Panc1 (cell line): ENCODE measurements around the gene FOXO3B.
"Not testable (repeated sequence)": the region's sequence is repeated elsewhere in the genome, so short reads cannot be mapped to it uniquely, and the experiment has no call there.

Experiments used
- TF ChIP-seq, protein P1 (sequence below), 2 experiments: IDR thresholded peaks; 2 replicates each; pipeline ENCODE4 v1.6.1; 2011 to 2012; ENCODE audit warnings: low read depth in 2 of 2, control low read depth in 1 of 2, low read length in 1 of 2, mild to moderate bottlenecking in 1 of 2, moderate library complexity in 1 of 2; ENCODE audit not compliant: insufficient read depth in 1 of 2
- TF ChIP-seq, protein P2 (sequence below): fragments of 450-650 bp; IDR thresholded peaks from 2 replicates; pipeline ENCODE4 v1.5.1; 2017; ENCODE audit warnings: mild to moderate bottlenecking

DNA sequence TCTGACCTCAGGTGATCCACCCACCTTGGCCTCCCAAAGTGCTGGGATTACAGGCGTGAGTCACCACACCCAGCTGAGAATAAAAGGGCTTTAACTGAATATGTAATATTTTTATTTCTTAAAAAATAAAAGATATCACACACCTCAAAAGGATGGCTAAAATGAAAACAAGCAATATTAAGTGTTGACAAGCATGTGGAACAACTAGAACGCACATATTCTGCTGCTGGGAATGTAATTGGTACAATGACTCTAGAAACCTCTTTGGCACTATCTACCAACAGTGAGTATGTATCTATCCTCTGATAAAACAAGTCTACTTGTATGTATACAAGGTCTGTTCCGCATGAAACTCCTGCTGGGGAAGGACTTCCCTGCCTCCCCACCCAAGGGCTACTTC lies 5.2 kb downstream of the FOXO3B start:
- TF ChIP-seq, protein P1, sequence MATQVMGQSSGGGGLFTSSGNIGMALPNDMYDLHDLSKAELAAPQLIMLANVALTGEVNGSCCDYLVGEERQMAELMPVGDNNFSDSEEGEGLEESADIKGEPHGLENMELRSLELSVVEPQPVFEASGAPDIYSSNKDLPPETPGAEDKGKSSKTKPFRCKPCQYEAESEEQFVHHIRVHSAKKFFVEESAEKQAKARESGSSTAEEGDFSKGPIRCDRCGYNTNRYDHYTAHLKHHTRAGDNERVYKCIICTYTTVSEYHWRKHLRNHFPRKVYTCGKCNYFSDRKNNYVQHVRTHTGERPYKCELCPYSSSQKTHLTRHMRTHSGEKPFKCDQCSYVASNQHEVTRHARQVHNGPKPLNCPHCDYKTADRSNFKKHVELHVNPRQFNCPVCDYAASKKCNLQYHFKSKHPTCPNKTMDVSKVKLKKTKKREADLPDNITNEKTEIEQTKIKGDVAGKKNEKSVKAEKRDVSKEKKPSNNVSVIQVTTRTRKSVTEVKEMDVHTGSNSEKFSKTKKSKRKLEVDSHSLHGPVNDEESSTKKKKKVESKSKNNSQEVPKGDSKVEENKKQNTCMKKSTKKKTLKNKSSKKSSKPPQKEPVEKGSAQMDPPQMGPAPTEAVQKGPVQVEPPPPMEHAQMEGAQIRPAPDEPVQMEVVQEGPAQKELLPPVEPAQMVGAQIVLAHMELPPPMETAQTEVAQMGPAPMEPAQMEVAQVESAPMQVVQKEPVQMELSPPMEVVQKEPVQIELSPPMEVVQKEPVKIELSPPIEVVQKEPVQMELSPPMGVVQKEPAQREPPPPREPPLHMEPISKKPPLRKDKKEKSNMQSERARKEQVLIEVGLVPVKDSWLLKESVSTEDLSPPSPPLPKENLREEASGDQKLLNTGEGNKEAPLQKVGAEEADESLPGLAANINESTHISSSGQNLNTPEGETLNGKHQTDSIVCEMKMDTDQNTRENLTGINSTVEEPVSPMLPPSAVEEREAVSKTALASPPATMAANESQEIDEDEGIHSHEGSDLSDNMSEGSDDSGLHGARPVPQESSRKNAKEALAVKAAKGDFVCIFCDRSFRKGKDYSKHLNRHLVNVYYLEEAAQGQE (IDR thresholded peaks at IDR 0.05; ENCODE audit: insufficient read depth in 1 of 2, low read depth in 2 of 2, low read length in 1 of 2): not testable (repeated sequence)
- TF ChIP-seq, protein P2, sequence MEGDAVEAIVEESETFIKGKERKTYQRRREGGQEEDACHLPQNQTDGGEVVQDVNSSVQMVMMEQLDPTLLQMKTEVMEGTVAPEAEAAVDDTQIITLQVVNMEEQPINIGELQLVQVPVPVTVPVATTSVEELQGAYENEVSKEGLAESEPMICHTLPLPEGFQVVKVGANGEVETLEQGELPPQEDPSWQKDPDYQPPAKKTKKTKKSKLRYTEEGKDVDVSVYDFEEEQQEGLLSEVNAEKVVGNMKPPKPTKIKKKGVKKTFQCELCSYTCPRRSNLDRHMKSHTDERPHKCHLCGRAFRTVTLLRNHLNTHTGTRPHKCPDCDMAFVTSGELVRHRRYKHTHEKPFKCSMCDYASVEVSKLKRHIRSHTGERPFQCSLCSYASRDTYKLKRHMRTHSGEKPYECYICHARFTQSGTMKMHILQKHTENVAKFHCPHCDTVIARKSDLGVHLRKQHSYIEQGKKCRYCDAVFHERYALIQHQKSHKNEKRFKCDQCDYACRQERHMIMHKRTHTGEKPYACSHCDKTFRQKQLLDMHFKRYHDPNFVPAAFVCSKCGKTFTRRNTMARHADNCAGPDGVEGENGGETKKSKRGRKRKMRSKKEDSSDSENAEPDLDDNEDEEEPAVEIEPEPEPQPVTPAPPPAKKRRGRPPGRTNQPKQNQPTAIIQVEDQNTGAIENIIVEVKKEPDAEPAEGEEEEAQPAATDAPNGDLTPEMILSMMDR: not testable (repeated sequence)
